Endothelial cell of umbilical vein (primary cell): ENCODE data around the gene MARS1.

Source experiments
- CTCF ChIP-seq, 2 donors: IDR thresholded peaks; 1 replicate in 1 of 2; 2 replicates in 1 of 2; pipeline ENCODE4 v1.5.1; 2011; ENCODE audit warnings: low read length in 2 of 2, mild to moderate bottlenecking in 2 of 2, moderate library complexity in 2 of 2, control low read depth in 1 of 2, inconsistent platforms in 1 of 2, low read depth in 1 of 2; ENCODE audit not compliant: insufficient read depth in 1 of 2; ENCODE audit errors: extremely low read depth in 1 of 2
- FOS ChIP-seq: IDR thresholded peaks from 2 replicates; pipeline ENCODE4 v1.6.1; 2011; ENCODE audit warnings: mild to moderate bottlenecking, low read length, moderate library complexity, borderline replicate concordance; ENCODE audit not compliant: insufficient read depth
- MYC ChIP-seq: IDR thresholded peaks from one replicate; pipeline ENCODE4 v1.6.1; 2011; ENCODE audit warnings: mild to moderate bottlenecking, low read depth, low read length
- POLR2A ChIP-seq: IDR thresholded peaks from 2 replicates; pipeline ENCODE4 v1.6.1; 2012; ENCODE audit warnings: low read depth, mild to moderate bottlenecking, control low read depth, low read length

GRCh38 chr12:57474430-57474829, 13.4 kb upstream of the MARS1 start:
- no peak for TF ChIP-seq CTCF (IDR thresholded peaks at IDR 0.05; ENCODE audit: extremely low read depth in 1 of 2, insufficient read depth in 1 of 2, low read depth in 1 of 2, low read length in 2 of 2)
- no peak for TF ChIP-seq POLR2A
- no peak for TF ChIP-seq MYC
- no peak for TF ChIP-seq FOS
